Measurements from ENCODE around the gene FAM53A. TPM values are rescaled to one million over a fixed set of nuclear protein-coding genes. Genes with fewer than 3 reads are reported as not detected.

Gene FAM53A
- total and polyA plus RNA-seq, 10 of the 15 experiments (the other 5 are each of a cell fraction or from before 2014, with no cell fraction given), result 0.02 to 0.87 (median 0.38) TPM; not detected in 2

GRCh38 chr4:1596393-1596792 lies 87.7 kb downstream of the FAM53A start:
- H3K9ac ChIP-seq (ENCODE audit: control insufficient read depth, insufficient read depth, low read length), result no peak overlapping the region
- BruUV-seq (replicated peaks), result no TSS peak
- H3K4me3 ChIP-seq, result no peak overlapping the region
- ChIA-PET CTCF (no interaction called here), POLR2A (no interaction called here), SMC1A (ENCODE audit: uncharacterized antibody, unreplicated experiment) (no interaction called here), RAD21 (ENCODE audit: unreplicated experiment) (no interaction called here)
- no peaks in the 10 kb centered on the region for H3K4me1 ChIP-seq (ENCODE audit: control insufficient read depth, insufficient read depth, low read length)
- no peak overlapping the region for H3K27ac ChIP-seq (ENCODE audit: control insufficient read depth, insufficient read depth)
- in situ Hi-C loops (cut with MboI) (no loop called here), intact Hi-C loops (cut with micrococcal nuclease; ENCODE audit: unreplicated experiment) (no loop called here)
- no peaks in the 10 kb centered on the region for H4K20me1 ChIP-seq (ENCODE audit: control insufficient read depth, insufficient read depth)
- no peak overlapping the region for H2AFZ ChIP-seq (ENCODE audit: control insufficient read depth, low read depth, low read length)
- no peaks in the 10 kb centered on the region for H3K27me3 ChIP-seq (replicated peaks in 1 of 2; ENCODE audit: control insufficient read depth in 2 of 2, insufficient read depth in 2 of 2, low read length in 1 of 2)
- no peak for FAIRE-seq
- no peak for TF ChIP-seq DPF2 (IDR thresholded peaks at IDR 0.05)
- TF ChIP-seq SMAD5 (IDR thresholded peaks at IDR 0.05; ENCODE audit: low read depth), result no peak
- TF ChIP-seq LARP7 (IDR thresholded peaks at IDR 0.05), result no peak
- TF ChIP-seq KDM1A (IDR thresholded peaks at IDR 0.05; ENCODE audit: borderline replicate concordance), result no peak
- no peak for TF ChIP-seq CTCF (IDR thresholded peaks at IDR 0.05 in 2 of 3, conservative IDR thresholded peaks at IDR 0.05 in 1 of 3; ENCODE audit: control insufficient read depth in 2 of 3, extremely low read depth in 1 of 3, insufficient read depth in 1 of 3, low read depth in 3 of 3, low read length in 3 of 3)
- no peak for TF ChIP-seq WRNIP1 (IDR thresholded peaks at IDR 0.05; ENCODE audit: borderline replicate concordance, low read depth, low read length)
- no peak for TF ChIP-seq RAD21 (IDR thresholded peaks at IDR 0.05; ENCODE audit: insufficient read depth, low read depth, low read length)
- no peak for TF ChIP-seq TAF1 (IDR thresholded peaks at IDR 0.05; ENCODE audit: borderline replicate concordance, low read depth, low read length)
- no peak for TF ChIP-seq ETV6 (conservative IDR thresholded peaks at IDR 0.05 in 1 of 2, IDR thresholded peaks at IDR 0.05 in 1 of 2; ENCODE audit: borderline replicate concordance in 1 of 2, low read depth in 1 of 2)
- H3K4me2 ChIP-seq (ENCODE audit: control insufficient read depth, insufficient read depth), result no peak overlapping the region
- H3K36me3 ChIP-seq (ENCODE audit: control insufficient read depth in 2 of 2, insufficient read depth in 2 of 2, low read length in 1 of 2), result no peaks in the 10 kb centered on the region
- no peaks in the 10 kb centered on the region for H3K79me2 ChIP-seq (ENCODE audit: control insufficient read depth, insufficient read depth, low read length)
- ATAC-seq, result no peak
- 75% methylated on average over 13 of the region's 16 CpGs for WGBS (ENCODE audit: insufficient coverage, insufficient replicate concordance, low lambda C conversion rate, missing lambda C conversion rate)
- H3K9me3 ChIP-seq (replicated peaks; ENCODE audit: control insufficient read depth, insufficient read depth, low read length), result no peaks in the 10 kb centered on the region; the same call in 2 of the 3 replicates
- no peak for DNase-seq (ENCODE audit: low read depth, low spot score)

All from GM12878 (cell line).